Nephron (organoid): Measurements from ENCODE around the gene SZRD1.

Source experiments
- H3K27ac Mint-ChIP-seq, 3 experiments: 2 replicates each; pipeline ENCODE4 v1.8.0; 2020; ENCODE audit warnings: mixed read lengths in 3 of 3, mild to moderate bottlenecking in 2 of 3, moderate library complexity in 1 of 3
- H3K27me3 Mint-ChIP-seq: 2 replicates; pipeline ENCODE4 v1.8.0; 2021; ENCODE audit warnings: low read depth, mild to moderate bottlenecking, moderate library complexity, mixed read lengths
- H3K36me3 Mint-ChIP-seq: 2 replicates; pipeline ENCODE4 v1.8.0; 2020; ENCODE audit warnings: low read depth, mixed read lengths
- H3K4me1 Mint-ChIP-seq: 2 replicates; pipeline ENCODE4 v1.8.0; 2020; ENCODE audit warnings: mixed read lengths
- H3K4me3 Mint-ChIP-seq, 3 experiments: 2 replicates each; pipeline ENCODE4 v1.8.0; 2020; ENCODE audit warnings: mild to moderate bottlenecking in 3 of 3, mixed read lengths in 3 of 3, moderate library complexity in 2 of 3
- H3K9me3 Mint-ChIP-seq: 2 replicates; pipeline ENCODE4 v1.8.0; 2020; ENCODE audit warnings: mixed read lengths
- CTCF ChIP-seq, 3 experiments: fragments of 200-600 bp; sonication (generic); IDR thresholded peaks; one replicate each; pipeline ENCODE4 v1.5.0; 2021; ENCODE audit warnings: antibody characterized with exemption in 3 of 3; ENCODE audit not compliant: unreplicated experiment in 3 of 3

SZRD1 gene

DNA sequence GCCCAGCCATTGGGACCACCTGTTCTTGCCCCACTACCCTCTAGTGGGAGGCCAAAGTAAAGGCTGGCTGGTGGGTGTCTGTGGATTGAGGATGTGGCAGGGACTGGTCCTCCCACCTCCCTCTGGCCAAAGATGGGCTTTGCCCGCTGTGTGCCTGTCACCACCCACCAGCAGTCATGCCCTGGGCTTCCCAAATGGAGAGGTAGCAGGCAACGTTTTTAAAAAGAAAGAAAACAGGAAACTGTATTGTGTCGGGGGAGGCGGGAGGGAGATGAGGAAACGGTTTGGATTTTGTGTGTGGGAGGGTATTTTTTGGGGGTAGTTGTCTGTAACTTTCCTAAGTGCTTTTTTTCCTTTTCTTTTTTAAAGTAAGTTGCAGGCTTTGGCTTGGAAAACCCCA lies 30.1 kb downstream of the SZRD1 start:
- Mint-ChIP-seq H3K9me3 (no peaks in the 10 kb centered on the region), H3K36me3 (peaks cover 42% of the 10 kb centered on the region), H3K27me3 (no peaks in the 10 kb centered on the region), H3K4me1 (peaks cover 10% of the 10 kb centered on the region), H3K4me3 (no peak overlapping the region), H3K27ac (peak overlapping the region in 1 of 3 experiments; percentile 64)
- no peak for TF ChIP-seq CTCF (IDR thresholded peaks at IDR 0.05; ENCODE audit: unreplicated experiment in 3 of 3)

DNA sequence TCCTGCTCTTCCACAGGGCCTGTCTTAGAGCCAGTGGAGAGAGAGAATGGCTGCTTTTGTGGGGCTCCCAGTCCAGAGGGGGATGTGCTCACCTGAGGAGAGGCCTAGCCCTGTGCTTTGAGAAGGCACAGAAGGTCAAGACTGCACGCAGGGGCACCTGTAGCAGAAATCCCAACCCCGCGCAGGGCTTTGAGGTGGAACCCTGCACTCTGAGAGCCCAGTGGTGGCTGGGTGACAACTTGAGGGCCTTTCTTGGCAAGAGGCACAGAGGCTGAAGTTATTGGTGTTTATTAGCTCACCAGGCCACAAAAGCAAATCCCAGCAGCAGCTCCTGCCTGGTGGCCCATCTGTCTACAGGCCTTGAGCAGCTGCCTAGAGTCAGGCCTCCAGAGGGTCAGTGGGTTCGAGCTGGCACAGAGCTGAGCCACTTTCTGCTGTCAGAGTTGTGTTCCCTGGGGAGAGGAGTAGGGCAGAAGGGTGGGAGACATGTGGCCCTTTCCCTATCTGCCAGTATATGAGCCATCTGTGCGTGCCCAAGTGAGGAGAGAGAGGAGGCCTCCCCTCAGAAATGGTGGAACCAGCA lies 31.4 kb downstream of the SZRD1 start:
- H3K27ac Mint-ChIP-seq, result no peak overlapping the region
- H3K36me3 Mint-ChIP-seq, result peaks cover 32% of the 10 kb centered on the region
- H3K4me1 Mint-ChIP-seq, result no peaks in the 10 kb centered on the region
- no peak for TF ChIP-seq CTCF (IDR thresholded peaks at IDR 0.05; ENCODE audit: unreplicated experiment in 3 of 3)
- H3K27me3 Mint-ChIP-seq, result no peaks in the 10 kb centered on the region
- H3K4me3 Mint-ChIP-seq, result no peak overlapping the region
- H3K9me3 Mint-ChIP-seq, result no peaks in the 10 kb centered on the region

- H3K4me1 Mint-ChIP-seq, result no peaks in the 10 kb centered on the region
- H3K9me3 Mint-ChIP-seq, result no peaks in the 10 kb centered on the region
- TF ChIP-seq CTCF (IDR thresholded peaks at IDR 0.05; ENCODE audit: unreplicated experiment in 3 of 3), result no peak
- H3K4me3 Mint-ChIP-seq, result no peak overlapping the region
- H3K27me3 Mint-ChIP-seq, result peaks cover 3% of the 10 kb centered on the region
- no peak overlapping the region for H3K27ac Mint-ChIP-seq
- peaks cover 7% of the 10 kb centered on the region for H3K36me3 Mint-ChIP-seq
Measured at GRCh38 chr1:16402742-16403141, 35.7 kb downstream of the SZRD1 start.

DNA sequence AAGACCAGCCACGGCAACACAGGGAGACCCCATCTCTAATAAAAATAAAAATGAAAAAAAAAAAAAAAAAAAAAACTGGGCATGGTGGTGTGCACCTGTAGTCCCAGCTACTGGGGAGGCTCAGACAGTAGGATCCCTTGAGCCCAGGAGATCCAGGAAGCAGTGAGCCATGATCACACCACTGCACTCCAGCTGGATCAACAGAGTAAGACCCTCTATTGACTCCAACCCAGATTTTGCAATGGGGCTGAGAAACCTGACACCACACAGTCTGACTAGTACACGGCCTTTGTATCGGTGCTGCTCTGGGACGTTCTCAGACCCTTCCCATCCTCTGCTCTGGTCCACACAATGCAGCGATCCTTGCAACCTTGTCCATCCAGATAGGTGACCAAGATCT lies 38.4 kb downstream of the SZRD1 start:
- H3K4me3 Mint-ChIP-seq, result no peak overlapping the region
- no peaks in the 10 kb centered on the region for H3K4me1 Mint-ChIP-seq
- no peaks in the 10 kb centered on the region for H3K36me3 Mint-ChIP-seq
- H3K27ac Mint-ChIP-seq, result no peak overlapping the region
- H3K9me3 Mint-ChIP-seq, result no peaks in the 10 kb centered on the region
- peaks cover 9% of the 10 kb centered on the region for H3K27me3 Mint-ChIP-seq
- no peak for TF ChIP-seq CTCF (IDR thresholded peaks at IDR 0.05; ENCODE audit: unreplicated experiment in 3 of 3)

- no peak for TF ChIP-seq CTCF (IDR thresholded peaks at IDR 0.05; ENCODE audit: unreplicated experiment in 3 of 3)
- no peaks in the 10 kb centered on the region for H3K9me3 Mint-ChIP-seq
- no peaks in the 10 kb centered on the region for H3K4me1 Mint-ChIP-seq
- no peaks in the 10 kb centered on the region for H3K36me3 Mint-ChIP-seq
- H3K27ac Mint-ChIP-seq, result no peak overlapping the region
- H3K4me3 Mint-ChIP-seq, result no peak overlapping the region
- H3K27me3 Mint-ChIP-seq, result peaks cover 12% of the 10 kb centered on the region
Measured at GRCh38 chr1:16406868-16407267, 39.8 kb downstream of the SZRD1 start.

DNA sequence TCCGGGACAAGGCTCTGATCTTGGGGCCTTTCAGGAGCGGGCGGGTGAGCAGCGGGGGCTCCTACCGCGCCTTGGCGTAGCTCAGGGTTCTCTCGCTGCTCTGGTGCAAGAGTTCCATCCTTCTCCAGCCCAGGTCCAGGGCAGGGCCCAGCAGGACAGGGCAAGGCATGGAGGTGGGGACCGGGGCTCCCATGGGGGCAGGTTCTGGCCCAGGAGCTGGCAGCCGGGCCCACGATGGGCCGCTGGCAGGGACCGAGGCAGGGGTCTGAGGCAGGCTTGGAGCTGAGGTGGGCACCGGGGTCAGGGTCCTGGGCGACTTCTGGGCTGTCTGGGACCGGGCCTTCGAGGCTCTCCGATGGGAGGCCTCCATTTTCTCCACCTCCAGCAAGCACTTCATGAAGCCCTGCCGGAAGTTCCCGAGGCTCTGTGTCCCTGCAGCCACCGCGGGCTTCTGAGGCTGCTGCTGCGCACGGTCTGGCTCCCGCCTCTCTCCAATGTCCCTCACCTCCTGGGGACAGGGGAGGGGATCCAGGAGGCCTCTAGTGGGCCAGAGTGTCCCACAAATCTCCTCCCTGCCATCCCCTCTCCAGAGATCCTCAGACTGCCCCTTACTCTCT lies 42.6 kb downstream of the SZRD1 start:
- no peak overlapping the region for H3K27ac Mint-ChIP-seq
- no peaks in the 10 kb centered on the region for H3K36me3 Mint-ChIP-seq
- no peak overlapping the region for H3K4me3 Mint-ChIP-seq
- H3K9me3 Mint-ChIP-seq, result no peaks in the 10 kb centered on the region
- no peaks in the 10 kb centered on the region for H3K4me1 Mint-ChIP-seq
- H3K27me3 Mint-ChIP-seq, result peaks cover 14% of the 10 kb centered on the region
- TF ChIP-seq CTCF (IDR thresholded peaks at IDR 0.05; ENCODE audit: unreplicated experiment in 3 of 3), result no peak
